ENCODE measurements around the gene NFATC3.

The NFATC3 gene

DNA sequence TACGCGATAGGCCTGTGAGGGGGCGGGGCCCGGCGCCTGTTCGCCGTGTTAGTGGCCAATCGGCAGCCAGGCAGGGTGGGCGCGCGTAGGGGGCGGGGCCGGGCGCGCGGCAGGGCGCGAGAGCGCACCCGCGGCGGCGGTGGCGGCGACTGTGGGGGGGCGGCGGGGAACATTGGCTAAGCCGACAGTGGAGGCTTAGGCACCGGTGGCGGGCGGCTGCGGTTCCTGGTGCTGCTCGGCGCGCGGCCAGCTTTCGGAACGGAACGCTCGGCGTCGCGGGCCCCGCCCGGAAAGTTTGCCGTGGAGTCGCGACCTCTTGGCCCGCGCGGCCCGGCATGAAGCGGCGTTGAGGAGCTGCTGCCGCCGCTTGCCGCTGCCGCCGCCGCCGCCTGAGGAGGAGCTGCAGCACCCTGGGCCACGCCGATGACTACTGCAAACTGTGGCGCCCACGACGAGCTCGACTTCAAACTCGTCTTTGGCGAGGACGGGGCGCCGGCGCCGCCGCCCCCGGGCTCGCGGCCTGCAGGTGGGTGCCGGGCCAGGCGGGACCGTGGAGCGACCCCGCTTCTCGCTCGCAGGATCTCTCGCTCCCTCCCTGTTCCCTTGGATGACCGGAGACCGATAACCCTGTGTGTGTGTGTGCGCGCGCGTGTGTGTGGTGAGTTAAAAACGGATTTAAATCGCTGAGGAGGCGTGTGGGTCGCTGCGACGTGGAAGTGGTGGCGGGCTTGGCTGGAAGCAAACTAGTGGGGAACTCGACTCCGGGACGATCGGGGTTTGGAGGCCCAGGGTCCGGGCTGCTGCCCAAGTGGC, at the start of gene NFATC3:
Gene NFATC3, plus strand, starts transcription at position 112 of the 813 bp plus-strand sequence. Its CDS starts 312 bp downstream, at position 424.
- peak; percentile 99 for DNase-seq

DNA sequence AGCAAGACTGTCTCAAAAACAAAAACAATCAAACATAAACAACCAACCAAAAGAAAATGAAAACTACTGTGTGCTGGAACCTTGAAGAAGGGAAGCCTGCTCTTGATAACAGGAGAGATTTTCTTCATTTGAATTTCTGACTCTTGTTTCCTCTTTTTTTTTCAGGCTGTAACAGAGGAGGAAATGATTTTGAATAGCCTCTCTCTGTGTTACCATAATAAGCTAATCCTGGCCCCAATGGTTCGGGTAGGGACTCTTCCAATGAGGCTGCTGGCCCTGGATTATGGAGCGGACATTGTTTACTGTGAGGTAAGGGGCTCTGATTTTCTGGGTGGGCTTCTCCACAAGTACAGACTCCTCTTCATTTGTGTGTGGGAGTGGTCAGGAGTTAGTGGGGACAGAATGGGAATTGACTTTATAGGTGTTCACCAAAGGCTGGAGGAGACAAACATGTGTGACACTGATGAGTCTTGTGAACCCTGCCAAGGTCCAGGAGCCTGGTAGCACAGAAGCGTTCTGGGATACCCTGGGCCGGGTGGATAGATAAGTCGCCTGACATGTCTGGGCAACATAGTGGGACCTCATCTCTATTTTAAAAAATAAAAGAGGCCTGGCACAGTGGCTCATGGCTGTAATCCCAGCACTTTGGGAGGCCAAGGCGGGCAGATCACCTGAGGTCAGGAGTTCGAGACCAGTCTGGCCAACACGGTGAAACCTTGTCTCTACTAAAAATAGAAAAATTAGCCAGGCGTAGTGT, 47.2 kb upstream of the NFATC3 start:
- no peak for DNase-seq

DNA sequence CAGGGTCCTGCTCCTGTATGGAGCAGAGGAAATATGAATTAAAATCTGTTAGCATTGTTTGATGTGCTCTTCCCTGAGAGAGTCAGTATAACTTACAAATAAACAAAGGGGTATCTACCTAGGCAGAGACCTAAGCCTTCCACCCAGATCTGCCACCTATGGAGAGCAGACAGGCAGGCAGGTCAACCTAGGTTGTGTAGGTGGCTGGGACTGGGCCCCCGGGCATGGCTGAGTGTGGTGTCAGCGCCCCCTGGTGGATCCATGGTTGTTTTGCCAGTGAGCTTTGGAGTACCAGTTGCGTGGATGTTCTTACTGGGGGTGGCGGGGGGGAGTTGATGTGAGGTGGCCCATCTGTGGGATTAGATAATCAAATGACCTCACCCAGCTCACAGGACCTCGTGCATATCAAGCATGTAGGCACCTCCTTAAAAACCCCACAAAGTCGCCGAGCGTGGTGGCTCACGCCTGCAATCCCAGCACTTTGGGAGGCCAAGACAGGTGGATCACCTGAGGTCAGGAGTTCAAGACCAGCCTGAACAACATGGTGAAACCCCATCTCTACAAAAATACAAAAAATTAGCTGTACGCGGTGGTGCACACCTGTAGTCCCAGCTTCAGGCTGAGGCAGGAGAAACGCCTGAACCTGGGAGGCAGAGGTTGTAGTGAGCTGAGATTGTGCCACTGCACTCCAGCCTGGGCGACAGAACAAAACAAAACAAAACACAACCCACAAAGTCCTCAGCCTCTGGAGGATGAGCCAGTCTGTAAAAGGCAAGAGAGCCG, 44.5 kb upstream of the NFATC3 start:
- DNase-seq, result peak; percentile 86

DNA sequence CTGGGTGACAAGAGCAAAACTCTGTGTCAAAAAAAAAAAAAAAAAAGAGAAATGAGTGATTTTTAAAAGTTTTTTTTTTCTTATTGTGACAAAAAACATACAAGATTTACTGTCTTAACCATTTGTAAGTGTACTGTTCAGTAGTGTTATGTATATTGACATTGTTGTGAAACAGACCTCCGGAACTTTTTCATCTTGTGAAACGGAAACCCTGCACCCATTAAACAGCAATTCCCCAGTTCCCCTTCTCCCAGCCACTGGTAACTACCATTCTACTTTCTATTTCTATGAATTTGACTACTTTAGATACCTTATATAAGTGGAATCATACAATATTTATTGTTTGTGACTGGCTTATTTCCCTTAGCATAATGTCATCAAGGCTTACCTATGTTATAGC, 43.4 kb upstream of the NFATC3 start:
- DNase-seq, result no peak

DNA sequence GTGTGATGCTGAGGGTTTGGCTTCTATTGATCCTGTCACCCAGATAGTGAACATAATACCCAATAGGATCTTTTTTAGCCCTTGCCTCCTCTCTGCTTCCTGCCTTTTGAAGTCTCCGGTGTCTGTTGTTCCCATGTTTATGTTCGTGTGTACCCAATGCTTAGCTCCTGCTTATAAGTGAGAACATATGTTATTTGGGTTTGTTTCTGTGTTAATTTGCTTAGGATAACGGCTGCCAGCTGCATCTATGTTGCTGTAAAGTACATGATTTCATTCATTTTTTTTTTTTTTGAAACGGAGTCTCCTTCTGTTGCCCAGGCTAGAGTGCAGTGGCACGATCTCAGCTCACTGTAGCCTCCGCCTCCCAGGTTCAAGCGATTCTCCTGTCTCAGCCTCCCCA, 39.1 kb upstream of the NFATC3 start:
- no peak for DNase-seq

DNA sequence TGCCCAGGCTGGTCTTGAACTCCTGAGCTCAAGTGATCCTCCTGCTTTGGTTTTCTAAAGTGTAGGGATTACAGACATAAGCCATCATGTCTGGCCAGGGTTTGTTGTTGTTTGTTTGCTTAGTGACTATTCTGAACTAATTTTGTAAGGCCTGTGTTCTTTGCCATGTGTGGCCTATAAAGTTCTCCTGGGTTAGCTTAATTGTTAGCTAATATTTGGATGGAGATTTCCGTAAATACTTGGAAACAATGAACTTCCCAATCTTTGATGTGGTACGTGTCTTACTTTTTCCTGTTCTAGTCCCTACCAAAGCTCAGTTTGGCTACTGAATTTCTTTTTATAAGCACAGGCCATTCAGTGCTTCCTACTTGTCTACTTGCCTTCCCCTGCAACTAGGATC, 37.2 kb upstream of the NFATC3 start:
- DNase-seq, result no peak

DNA sequence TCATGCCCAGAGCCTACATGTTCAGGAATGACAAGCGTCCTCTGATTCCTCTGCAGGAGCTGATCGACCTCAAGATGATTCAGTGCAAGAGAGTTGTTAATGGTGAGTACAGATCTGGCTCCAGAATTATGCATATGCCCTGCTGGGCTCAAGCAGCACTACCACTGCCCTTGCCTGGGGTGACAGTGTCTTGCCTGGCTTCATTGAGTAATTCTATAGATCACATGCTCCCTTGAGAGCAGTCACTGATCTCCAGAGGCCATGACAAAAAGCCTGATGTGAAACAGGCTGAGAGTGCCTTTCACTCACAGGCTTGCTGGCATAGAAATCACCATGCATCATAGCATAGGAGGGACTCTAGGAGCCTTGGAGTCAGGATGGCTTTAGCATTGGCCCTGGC, 35.7 kb upstream of the NFATC3 start:
- no peak for DNase-seq

DNA sequence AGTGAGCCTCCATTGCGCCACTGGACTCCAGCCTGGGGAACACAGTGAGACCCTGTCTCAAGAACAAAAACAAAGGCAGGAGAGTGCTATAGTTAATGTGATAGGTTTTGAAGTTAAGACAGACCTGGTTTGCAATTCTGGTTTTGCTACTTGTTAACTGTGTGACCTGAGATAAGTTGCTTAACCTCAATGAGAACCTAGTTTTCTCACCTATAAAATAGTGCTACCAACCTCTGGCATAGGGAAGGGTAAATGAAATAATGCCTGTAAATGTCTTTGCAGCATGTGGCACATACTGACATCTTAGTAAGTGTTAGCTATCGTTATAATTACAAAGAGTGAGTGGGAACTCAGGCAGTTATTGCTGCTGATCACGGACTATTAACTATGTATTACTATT, 29.8 kb upstream of the NFATC3 start:
- no peak for DNase-seq

DNA sequence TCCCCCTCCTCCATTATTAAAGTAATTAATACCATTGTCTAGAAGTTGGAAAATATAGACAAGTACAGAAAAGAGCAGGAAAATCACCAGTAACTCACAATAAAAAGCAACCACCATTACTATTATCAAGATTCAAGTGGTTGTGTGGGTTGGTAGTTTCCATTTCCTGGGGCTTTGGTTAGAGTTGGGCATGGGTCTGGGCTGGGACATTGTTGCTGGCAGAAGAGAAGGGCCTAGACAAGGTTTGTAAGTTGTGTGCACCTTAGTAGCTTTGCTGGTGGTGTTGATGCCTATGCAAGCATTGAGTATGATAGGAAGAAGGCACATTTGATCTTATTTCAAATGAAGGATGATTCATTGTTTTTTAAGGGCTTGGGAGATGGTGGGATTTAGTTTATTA, 25.4 kb upstream of the NFATC3 start:
- no peak for DNase-seq

DNA sequence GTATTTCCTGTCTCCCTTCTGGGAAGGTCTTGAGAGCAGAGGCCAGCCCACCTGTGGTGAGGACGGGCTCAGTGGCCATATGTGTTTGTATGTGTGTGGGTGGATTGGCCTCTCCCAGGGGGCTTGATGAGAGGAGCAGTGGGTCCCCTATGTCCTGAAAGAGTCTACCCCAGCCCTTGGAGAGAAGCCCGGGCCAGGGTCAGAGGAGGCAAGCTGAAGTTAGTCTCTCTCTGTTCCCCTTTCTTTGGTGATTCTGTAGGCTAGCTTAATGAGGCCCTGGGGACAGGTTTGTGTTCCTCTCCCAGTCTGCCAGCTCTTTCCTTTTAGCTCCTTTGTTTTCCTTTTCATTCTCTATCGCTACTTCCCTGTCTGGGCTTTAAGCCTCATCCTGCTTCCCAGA, 23.8 kb upstream of the NFATC3 start:
- DNase-seq, result no peak

DNA sequence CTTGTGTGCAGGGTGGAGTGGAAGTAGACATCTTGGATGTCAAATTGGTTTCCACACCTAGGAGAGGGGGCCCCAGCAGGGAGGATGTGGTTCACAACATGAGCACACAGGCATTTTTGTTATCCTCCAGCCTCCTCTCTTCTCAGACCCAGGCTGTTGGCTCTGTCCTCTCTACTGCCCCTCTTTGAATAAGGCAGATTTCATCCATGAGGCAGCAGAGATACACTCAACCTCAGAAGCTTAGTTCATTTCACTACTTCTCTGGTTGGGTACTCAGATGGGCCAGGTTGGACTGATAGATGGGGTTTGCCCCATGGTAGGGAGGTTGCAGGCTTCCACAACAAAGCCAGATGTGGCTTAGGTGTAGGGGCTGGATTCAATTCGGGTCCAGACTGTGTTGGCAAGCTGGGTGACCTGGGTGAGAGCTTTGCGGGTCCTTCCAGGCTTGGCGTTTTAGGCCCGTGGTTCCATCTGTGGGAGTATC, 22.2 kb upstream of the NFATC3 start:
- DNase-seq, result peak; percentile 56

DNA sequence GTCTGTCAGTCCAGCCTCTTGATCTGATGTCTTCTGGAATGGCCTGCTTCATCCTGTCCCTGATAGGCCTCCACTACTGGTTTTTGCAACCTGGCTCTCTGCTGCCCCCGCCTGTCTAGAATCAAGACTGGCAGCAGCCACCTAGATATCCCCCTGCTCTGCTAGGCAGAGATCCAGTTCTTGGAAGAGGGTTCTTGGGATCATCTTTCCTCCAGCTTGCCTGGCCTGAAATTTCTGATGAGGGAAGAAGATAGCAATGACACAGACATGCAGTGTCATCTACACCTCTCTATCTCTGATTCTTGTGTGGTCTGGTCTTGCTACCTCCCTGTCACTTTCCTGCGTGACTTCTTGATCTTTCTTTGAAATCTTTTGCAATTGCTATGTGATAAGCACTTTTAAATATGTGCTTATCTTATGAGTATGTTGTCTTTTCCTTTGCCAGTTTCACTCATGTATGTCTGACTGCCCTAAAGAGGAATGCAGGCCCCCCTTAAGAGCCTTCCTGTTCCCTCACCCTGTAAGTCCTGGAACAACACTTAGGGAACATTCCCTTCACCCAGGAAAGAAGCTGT, 20.3 kb upstream of the NFATC3 start:
- peak; percentile 74 for DNase-seq

DNA sequence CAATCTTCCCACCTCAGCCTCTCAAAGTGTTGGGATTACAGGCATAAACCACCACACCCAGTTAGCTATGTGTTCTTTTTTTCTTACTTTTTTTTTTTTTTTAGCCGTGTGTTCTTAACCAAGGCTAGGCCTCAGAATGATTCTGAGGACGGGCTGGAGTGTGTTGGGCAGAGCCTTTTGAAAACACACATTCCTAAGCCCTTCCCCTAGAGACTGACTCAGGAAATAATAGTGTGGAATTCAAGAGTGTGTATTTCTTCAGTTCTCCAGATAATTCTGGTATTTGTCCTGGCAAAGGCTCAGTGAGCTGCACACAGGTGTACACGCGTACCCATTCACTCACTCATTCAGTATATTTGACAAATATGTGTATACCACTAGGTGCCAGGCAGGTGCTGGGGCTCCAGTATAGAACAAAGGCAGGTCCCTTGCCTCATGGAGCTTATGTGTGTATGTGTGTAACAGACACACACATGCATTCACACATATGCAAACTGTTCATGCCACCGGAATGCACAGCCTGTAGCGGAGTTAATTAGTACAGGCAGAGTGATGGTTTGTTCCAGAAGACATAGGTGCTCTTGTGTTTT, 19.4 kb upstream of the NFATC3 start:
- no peak for DNase-seq

DNA sequence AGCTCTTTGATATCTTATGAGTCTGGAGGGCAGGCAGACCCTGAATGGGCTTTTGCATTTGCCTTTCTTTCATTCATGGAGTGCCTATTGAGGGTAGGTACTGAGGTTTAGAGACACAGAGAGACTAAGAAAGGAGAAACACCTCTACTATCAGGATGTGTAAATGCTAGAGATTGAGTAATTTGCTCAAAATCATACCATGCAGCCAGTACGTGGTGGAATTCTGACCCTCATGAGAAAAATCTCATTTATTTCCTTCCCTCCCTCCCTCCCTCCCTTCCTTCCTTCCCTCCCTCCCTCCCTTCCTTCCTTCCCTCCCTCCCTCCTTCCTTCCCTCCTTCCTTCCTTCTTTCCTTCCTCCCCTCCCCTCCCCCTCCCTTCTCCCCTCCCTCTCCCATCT, 18.4 kb upstream of the NFATC3 start:
- no peak for DNase-seq

DNA sequence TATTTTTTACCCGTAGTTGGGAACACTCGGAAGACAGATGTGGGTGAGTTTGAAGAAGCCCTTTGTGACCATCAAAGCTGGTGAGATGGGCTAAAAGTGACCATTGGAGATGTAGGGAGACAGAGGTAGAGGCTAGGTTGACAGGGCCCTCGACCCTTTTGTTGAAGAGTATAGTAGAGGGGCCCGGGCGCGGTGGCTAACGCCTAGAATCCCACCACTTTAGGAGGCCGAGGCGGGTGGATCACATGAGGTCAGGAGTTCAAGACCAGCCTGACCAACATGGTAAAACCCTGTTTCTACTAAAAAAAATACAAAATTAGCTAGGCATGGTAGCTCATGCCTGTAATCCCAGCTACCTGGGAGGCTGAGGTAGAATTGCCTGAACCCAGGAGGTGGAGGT, 16.2 kb upstream of the NFATC3 start:
- DNase-seq, result no peak

DNA sequence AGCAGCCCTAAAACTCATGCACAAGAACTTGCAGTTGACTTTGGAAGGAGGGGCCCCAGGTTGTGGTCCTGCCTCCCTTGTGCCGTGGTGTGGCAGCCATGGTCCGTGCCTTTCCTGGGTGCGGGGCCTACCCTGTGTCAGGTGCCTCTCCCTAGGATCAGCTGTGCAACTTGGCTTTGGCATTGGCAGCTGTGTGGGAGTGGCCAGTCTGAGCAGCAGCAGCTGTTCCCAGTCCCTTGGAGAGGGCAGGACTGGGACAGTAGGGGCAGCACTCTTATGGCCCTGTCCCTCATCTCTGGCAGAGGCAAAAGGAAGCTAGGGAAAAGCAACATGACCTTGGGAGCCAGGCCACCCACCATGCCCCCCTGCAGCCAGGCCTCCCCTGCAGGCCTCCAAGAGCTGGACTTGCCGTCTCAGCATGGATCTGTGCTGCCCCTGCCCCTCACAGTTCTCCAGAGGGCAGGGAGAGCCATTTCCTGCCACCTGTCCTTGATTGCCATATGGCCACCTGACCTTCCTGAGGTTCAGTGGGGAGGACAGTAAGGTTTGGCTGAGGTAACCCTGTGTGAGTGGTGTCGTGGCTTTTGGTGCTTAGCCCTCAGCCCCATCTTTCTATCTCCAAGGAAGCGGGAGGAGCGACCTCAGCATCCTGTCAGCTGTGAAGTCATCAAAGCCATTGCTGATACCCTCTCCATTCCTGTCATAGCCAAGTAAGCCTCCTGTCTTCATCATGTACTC, 15.5 kb upstream of the NFATC3 start:
- peak; percentile 69 for DNase-seq

DNA sequence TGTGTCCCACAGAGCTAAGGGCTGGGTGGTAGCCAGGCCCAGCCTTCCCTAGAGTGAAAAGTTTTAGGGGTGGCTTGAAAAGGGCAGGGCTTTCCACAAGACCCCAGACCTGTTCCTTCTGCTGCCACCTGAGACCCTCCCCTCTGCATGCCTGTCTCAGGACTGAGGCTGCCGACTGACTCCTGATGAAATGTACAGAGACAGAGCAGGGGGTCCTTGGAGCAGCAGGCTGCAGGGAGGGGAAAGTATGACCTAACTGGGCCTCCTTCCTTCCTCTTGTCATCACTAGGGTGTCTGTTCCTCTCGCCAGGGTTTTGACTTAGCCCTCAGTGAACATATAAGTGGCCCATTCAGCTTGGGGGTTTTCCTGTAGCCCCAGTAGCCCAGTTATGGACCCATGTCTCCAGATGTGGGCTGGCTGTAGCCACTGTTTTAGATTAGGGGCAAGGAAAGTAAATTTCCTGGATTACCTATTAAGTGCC, 14.9 kb upstream of the NFATC3 start:
- DNase-seq, result no peak

DNA sequence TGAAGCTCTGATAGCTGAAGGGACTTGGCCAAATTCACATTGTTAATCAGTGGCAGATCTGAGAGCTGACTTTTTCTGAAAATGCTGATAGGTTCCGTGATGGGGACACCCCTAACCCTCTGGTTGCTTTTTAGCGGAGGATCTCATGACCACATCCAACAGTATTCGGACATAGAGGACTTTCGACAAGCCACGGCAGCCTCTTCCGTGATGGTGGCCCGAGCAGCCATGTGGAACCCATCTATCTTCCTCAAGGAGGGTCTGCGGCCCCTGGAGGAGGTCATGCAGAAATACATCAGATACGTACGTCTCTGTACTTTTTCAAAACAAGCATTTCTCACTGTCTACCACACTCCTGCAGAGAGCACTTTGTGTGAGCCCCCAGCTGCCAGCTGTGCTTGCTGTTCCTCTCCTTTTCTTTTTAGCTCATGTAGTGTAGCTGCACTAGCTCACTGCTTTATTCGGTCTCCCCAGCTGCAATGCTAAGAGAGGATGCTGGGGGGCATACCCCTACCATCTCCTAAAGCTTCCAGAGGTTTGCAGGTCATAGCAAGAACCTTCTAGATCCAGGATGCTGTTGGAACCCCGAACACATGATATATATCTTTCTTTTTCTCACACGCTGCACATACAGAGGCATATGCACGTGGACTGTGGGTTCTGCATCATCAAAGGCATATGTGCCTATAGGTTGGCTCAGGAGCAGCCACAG, 14.2 kb upstream of the NFATC3 start:
- DNase-seq, result peak; percentile 35

DNA sequence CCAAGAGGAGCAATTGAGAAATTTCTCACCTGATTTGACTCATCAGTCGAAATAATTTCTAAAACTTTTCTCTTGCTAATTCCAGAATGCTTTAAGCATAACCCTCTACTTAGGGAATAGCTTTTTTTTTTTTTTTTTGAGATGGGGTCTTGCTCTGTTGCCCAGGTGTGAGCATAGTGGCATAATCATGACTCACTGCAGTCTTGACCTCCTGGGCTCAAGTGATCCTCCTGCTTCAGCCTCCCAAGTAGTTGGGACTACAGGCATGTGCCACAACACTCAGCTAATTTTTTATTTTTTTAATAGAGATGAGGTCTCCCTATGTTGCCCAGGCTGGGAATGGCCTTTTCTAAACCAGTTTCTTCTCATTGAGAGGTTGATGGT, 13.7 kb upstream of the NFATC3 start:
- DNase-seq, result no peak

DNA sequence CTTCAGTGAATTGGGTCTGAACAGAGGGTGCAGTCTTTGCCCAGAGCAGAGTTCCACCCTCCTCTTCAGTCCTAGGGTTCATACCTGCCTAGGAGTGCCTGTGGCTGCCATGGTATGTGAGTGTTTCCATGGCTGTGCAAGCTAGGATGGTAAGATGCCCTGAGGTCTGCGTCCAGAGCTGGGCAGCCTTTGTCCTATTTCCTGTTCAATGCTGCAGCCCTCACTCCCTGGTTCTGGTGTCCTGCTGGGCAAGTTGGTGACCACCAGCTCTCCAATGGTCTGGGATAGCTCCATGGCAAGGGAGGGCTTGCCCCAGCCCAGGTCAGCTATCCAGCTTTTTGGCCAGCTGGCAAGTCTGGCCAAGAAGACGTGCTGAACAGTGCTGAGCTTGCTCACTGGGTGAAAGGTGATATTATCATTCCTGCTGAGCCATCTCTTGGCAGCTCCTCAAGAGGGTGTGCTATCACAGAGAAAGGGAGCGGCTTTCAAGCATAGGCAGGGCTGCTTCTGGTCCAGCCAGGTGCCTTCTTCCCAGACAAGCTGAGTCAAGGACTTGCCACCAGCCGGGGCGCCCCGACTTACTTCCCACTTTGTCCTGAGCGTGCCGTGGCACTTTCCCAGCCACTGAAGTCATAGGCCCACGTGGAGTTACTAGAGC, 13.0 kb upstream of the NFATC3 start:
- DNase-seq, result no peak

Measured in CD4-positive, alpha-beta T cell treated with Interleukin-4 for 4 hours (primary cell).